Heart left ventricle (tissue), 16 donors: ENCODE data around the gene SORL1. TPM values are rescaled to one million over a fixed set of nuclear protein-coding genes. Genes with fewer than 3 reads are reported as not detected.
A peak's percentile ranks its signal among the peaks of the same experiment; 100 is the strongest.

ENCODE experiments used
- ATAC-seq, 4 donors: fragments of 200-7000 bp; cut with Tn5 transposase; one replicate each; pipeline ENCODE4 v1.9.1; 2020 to 2022; ENCODE audit warnings: moderate library complexity in 4 of 4, mild to moderate bottlenecking in 3 of 4, moderate number of reproducible peaks in 1 of 4
- DNase-seq, 5 donors: peaks; one replicate each; pipeline ENCODE4 v3.0.0-alpha.2; 2020
- H3K27ac ChIP-seq, 12 donors: fragments of 200-600 bp; sonication (generic) in 4 of 12; one replicate each; pipeline versions ENCODE4 v1.5.0 to v1.8.0; 2016 to 2022; ENCODE audit warnings: mild to moderate bottlenecking in 2 of 12
- H3K27me3 ChIP-seq, 9 donors: fragments of 200-600 bp; sonication (generic) in 2 of 9; one replicate each; pipeline versions ENCODE4 v1.5.1 to v1.8.0; 2016 to 2022; ENCODE audit warnings: mild to moderate bottlenecking in 3 of 9
- H3K36me3 ChIP-seq, 9 donors: fragments of 200-600 bp; sonication (generic) in 2 of 9; one replicate each; pipeline versions ENCODE4 v1.5.0 to v1.8.0; 2018 to 2022; ENCODE audit warnings: mild to moderate bottlenecking in 2 of 9
- H3K4me1 ChIP-seq, 12 donors: fragments of 200-600 bp; sonication (generic) in 4 of 12; one replicate each; pipeline versions ENCODE4 v1.5.0 to v1.8.0; 2016 to 2022; ENCODE audit warnings: mild to moderate bottlenecking in 3 of 12
- H3K4me3 ChIP-seq, 12 donors: fragments of 200-600 bp; sonication (generic) in 4 of 12; one replicate each; pipeline versions ENCODE4 v1.5.0 to v1.8.0; 2017 to 2022; ENCODE audit warnings: mild to moderate bottlenecking in 9 of 12, moderate library complexity in 4 of 12
- H3K9me3 ChIP-seq, 12 donors: fragments of 200-600 bp; sonication (generic) in 4 of 12; one replicate each; pipeline versions ENCODE4 v1.5.0 to v1.8.0; 2016 to 2022; ENCODE audit warnings: mild to moderate bottlenecking in 1 of 12
- CTCF ChIP-seq, 12 donors: fragments of 200-600 bp; sonication (generic) in 4 of 12; IDR thresholded peaks; one replicate each; pipeline versions ENCODE4 v1.5.0 to v1.8.0; 2018 to 2022; ENCODE audit warnings: antibody characterized with exemption in 12 of 12, mild to moderate bottlenecking in 5 of 12
- POLR2A ChIP-seq, 2 donors: fragments of 450-650 bp; IDR thresholded peaks; one replicate each; pipeline ENCODE4 v1.6.1; 2017; ENCODE audit warnings: antibody characterized with exemption in 2 of 2, mild to moderate bottlenecking in 2 of 2, moderate library complexity in 2 of 2
- WGBS, 4 donors: extraction: QIAGEN DNeasy Blood & Tissue Kit in 2 of 4; methylation state at CpG; one replicate each; pipeline versions ENCODE4 v1.1.5 to v1.1.7; 2013 to 2018; 5-methylcytosine and 5-hydroxymethylcytosine counted together
- intact Hi-C, 10 donors: fragments of 100-400 bp; cut with DNase I; formaldehyde crosslinking; loops; one replicate each; pipeline versions ENCODE4 v1.11.1 to v1.14.2; 2022
- polyA plus RNA-seq, 2 donors: library from polyadenylated mRNA; stranded (reverse); fragments of 200-250 nt; gene quantifications; one replicate each; pipeline ENCODE4 v1.2.3, GENCODE V29; 2013
- total RNA-seq, 9 donors: library from RNA; depleted of rRNA in 2 of 9; stranded (reverse); fragments of >200 nt in 2 of 9; fragmentation: NEBNext Ultra II Directional in 3 of 9; extraction: Animal tissue kit (Norgen Biotek cat#: 25700) in 3 of 9; gene quantifications; one replicate each; pipeline versions ENCODE4 v1.1.0 to v1.2.4, GENCODE V29; 2016 to 2023
- donor health status: ischemic (EF 13 %, LVEDD 7.1; RV severe dilation, severe dysfunction).
- donor health status: healthy with polysubstance abuse.
- donor health status: DM: no; HTN: yes; CAD: no.
- donor health status: DM: no; HTN: no; CAD: no.
- donor health status: ischemic (EF 25% LVEDD 6.9; RV normal size, moderate dysfunction).
- donor health status: ischemic (EF 25% LVEDD 5.7; RV mildly dilated, moderate dysfunction).
- donor health status: healthy.
- donor health status: DM: yes; HTN: yes; CAD: no.
- donor health status: ischemic (EF 35%, LVEDD 5.7; RV mildly dilated, moderate dysfunction).
- donor health status: nonischemic (EF 11% LVEDD 7.7; RV severe dilation, severe dysfunction).
- donor health status: DM: yes; HTN: yes; CAD: no.
- donor health status: PGD.
- donor health status: ischemic (EF 29% LVEDD 5.4; RV normal size, mild dysfunction).
- donor health status: nonischemic (EF 23%, LVEDD 6.1; RV moderate dilation, normal function).

Gene SORL1
- total and polyA plus RNA-seq, 11 donors: 0.72 to 20.5 (median 5.2) TPM

DNA sequence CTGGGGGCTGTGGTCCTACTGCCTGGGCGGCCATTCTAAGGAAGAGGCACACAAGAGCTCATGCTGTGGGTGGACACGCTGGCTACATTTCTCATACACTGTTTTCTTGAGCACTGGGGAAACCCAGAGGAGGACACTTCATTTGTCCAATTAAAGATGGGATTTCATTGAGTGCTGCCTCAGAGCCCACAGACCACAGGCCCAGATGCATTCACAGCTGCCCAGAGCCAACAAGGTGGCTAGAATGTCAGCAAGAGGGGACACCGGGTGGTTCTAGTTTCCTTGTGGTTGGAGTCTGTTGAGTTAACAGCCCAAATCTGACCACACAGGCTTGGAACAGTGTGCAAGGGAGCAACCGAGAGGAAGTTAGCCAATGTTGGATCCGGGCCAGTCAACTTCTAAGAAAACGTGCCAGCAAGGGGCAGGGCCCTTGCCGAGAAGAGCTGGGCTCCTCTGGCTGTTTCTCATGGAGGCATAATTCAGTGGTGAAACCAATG, 35.0 kb upstream of the SORL1 start:
- Histone ChIP-seq H3K27me3 (no peaks in the 10 kb centered on the region), H3K9me3 (no peaks in the 10 kb centered on the region), H3K27ac (peak overlapping the region in 8 of 12 donors; percentile 6 to 95 (median 36)), H3K4me3 (no peak overlapping the region), H3K4me1 (peaks cover 0 to 64% (median 13%) of the 10 kb centered on the region in 12 donors), H3K36me3 (no peaks in the 10 kb centered on the region)
- TF ChIP-seq POLR2A (IDR thresholded peaks at IDR 0.05) (no peak), CTCF (IDR thresholded peaks at IDR 0.05) (no peak)
- 25 to 28% (median 27%) methylated on average over 7 of the region's 7 CpGs for WGBS, 4 donors
- ATAC-seq (peak; percentile 72 to 93 (median 86)), DNase-seq (peak; percentile 81 to 90 (median 85))
- intact Hi-C loops: loop anchor here in 1 of 10 donors (10.0 kb wide), 1 partner anchor 82 kb away; no protein-coding TSS in a partner anchor

DNA sequence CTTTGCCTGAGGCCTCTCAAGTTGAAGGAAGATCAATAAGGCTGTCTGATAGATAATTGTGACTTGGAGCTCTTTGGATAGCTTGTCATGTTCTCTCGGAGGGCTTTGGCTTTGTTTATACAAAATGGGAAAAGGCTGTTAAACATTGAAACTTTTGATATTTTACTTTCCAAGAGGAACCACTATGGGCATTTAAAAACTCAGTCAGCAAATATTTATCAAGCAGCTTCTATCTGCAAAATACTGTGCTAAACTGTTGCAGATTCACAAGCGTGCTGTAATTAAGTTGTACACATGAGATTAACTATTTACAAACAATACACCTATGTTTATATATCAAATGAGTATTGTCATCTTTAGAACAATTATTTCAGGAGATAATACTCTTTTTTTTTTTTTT, 34.5 kb upstream of the SORL1 start:
- Histone ChIP-seq H3K4me3 (no peak overlapping the region), H3K27ac (peak overlapping the region in 8 of 12 donors; percentile 6 to 95 (median 34)), H3K36me3 (no peaks in the 10 kb centered on the region), H3K9me3 (no peaks in the 10 kb centered on the region), H3K27me3 (no peaks in the 10 kb centered on the region), H3K4me1 (peaks cover 0 to 69% (median 13%) of the 10 kb centered on the region in 12 donors)
- TF ChIP-seq CTCF (IDR thresholded peaks at IDR 0.05) (no peak), POLR2A (IDR thresholded peaks at IDR 0.05) (no peak)
- intact Hi-C loops: loop anchor here in 1 of 10 donors (10.0 kb wide), 1 partner anchor 83 kb away; no protein-coding TSS in a partner anchor
- WGBS, 4 donors: 47 to 58% (median 56%) methylated on average over 2 of the region's 2 CpGs
- no peak for DNase-seq
- ATAC-seq: no peak

DNA sequence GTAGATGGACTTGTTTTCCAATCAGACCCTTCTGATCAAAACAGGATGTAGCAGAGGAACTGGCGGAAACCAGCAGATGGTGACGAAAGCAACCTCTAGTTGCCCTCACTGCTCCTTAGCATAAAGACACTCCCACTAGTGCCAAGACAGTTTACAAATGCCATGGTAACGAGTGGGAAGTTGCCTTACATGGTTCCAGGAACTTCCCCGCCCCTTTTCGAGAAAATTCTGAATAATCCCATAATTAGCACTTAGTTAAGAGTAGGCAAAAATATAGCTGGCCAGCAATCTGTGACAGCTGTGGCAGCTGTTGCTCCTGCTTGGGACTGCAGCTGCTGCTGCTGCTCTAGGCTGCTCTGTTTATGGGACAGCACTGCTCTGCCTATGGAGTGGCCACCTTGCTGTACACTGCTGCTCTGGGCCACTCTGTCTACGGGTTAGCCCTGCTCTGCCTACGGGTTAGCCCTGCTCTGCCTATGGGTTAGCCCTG, 33.4 kb upstream of the SORL1 start:
- H3K36me3 ChIP-seq: no peaks in the 10 kb centered on the region
- peaks cover 0 to 75% (median 13%) of the 10 kb centered on the region in 12 donors for H3K4me1 ChIP-seq
- intact Hi-C loops: loop anchor here in 1 of 10 donors (10.0 kb wide), 1 partner anchor 84 kb away; no protein-coding TSS in a partner anchor
- TF ChIP-seq CTCF (IDR thresholded peaks at IDR 0.05) (no peak), POLR2A (IDR thresholded peaks at IDR 0.05) (no peak)
- H3K27ac ChIP-seq: peak overlapping the region in 1 of 12 donors; percentile 95
- no peak overlapping the region for H3K4me3 ChIP-seq
- DNase-seq (peak in 4 of 5 donors; percentile 24 to 59 (median 36)), ATAC-seq (peak; percentile 23 to 73 (median 54))
- H3K9me3 ChIP-seq: no peaks in the 10 kb centered on the region
- no peaks in the 10 kb centered on the region for H3K27me3 ChIP-seq
- WGBS, 4 donors: 67 to 81% (median 74%) methylated on average over 6 to 7 of the region's 7 CpGs

DNA sequence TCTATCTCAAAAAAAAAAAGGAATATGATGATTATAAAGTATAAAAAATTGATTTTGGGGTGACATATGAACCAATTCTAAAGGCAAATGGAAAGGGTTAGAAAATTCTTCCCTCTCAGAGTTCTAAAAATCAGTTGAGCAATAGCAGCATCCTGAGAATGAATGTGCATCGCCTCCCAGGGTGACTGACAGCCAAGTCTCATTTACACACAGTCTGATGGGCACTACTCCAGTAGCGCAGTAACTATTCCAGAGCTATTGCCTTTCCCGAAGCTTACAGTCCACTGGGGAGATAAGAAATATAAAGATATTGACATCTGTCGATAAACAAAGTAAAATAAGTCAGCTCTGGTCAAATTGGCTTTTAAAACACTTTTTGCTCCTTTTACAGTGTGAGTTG, 32.3 kb upstream of the SORL1 start:
- H3K4me1 ChIP-seq: peaks cover 0 to 67% (median 11%) of the 10 kb centered on the region in 12 donors
- DNase-seq: no peak
- no peak overlapping the region for H3K4me3 ChIP-seq
- no peaks in the 10 kb centered on the region for H3K27me3 ChIP-seq
- no peak for TF ChIP-seq CTCF (IDR thresholded peaks at IDR 0.05)
- TF ChIP-seq POLR2A (IDR thresholded peaks at IDR 0.05): no peak
- H3K36me3 ChIP-seq: no peaks in the 10 kb centered on the region
- H3K27ac ChIP-seq: peak overlapping the region in 1 of 12 donors; percentile 20
- WGBS, 4 donors: 38 to 49% (median 41%) methylated on average over 4 of the region's 4 CpGs
- no peaks in the 10 kb centered on the region for H3K9me3 ChIP-seq
- ATAC-seq: no peak
- intact Hi-C loops: loop anchor here in 3 of 10 donors (10.0 kb wide), 2 partner anchors 85 to 95 kb away; no protein-coding TSS in a partner anchor
